ENCODE data around the gene WDR87. TPM values are rescaled to one million over a fixed set of nuclear protein-coding genes. Genes with fewer than 3 reads are reported as not detected.

WDR87 gene
- polyA plus RNA-seq, 3 donors: not detected

Other genes with a start within 250 kb of the WDR87 start
- gene ZNF607, start 186.8 kb downstream of the WDR87 start, polyA plus RNA-seq: 1 to 10 TPM; 1.1 to 1.9 (median 1.6) TPM
- gene ZNF573, start 127.0 kb downstream of the WDR87 start, polyA plus RNA-seq: 1 to 10 TPM in 2 of 3 donors, under 1 TPM in 1; 0.22 to 1.3 (median 1.1) TPM
- gene SIPA1L3, start 614 bp upstream of the WDR87 start, polyA plus RNA-seq: 1 to 10 TPM; 2.5 to 7.1 (median 3.3) TPM

All from adipose tissue (tissue), 3 donors.